ENCODE measurements around the gene RSU1.

The RSU1 gene

GRCh38 chr10:16685551-16685950, 131.7 kb downstream of the RSU1 start:
- DNase-seq (ENCODE audit: low read depth in 1 of 2, low spot score in 1 of 2), result no peak

- no peak for DNase-seq (ENCODE audit: low read depth in 1 of 2, low spot score in 1 of 2)
Observed at GRCh38 chr10:16681521-16681920, 135.7 kb downstream of the RSU1 start.

- DNase-seq (ENCODE audit: low read depth in 1 of 2, low spot score in 1 of 2), result no peak
Observed at GRCh38 chr10:16679511-16679910, 137.7 kb downstream of the RSU1 start.

- no peak for DNase-seq (ENCODE audit: low read depth in 1 of 2, low spot score in 1 of 2)
Observed at GRCh38 chr10:16675334-16675733, 141.9 kb downstream of the RSU1 start.

GRCh38 chr10:16674147-16674703, 143.0 kb downstream of the RSU1 start:
- DNase-seq (ENCODE audit: low read depth in 1 of 2, low spot score in 1 of 2), result no peak

- DNase-seq (ENCODE audit: low read depth in 1 of 2, low spot score in 1 of 2), result no peak
Observed at GRCh38 chr10:16673443-16673842, 143.8 kb downstream of the RSU1 start.

GRCh38 chr10:16663444-16663843, 153.8 kb downstream of the RSU1 start:
- no peak for DNase-seq (ENCODE audit: low read depth in 1 of 2, low spot score in 1 of 2)

- no peak for DNase-seq (ENCODE audit: low read depth in 1 of 2, low spot score in 1 of 2)
Observed at GRCh38 chr10:16662923-16663322, 154.3 kb downstream of the RSU1 start.

GRCh38 chr10:16656895-16657294, 160.3 kb downstream of the RSU1 start:
- no peak for DNase-seq (ENCODE audit: low read depth in 1 of 2, low spot score in 1 of 2)

GRCh38 chr10:16653224-16653623, 164.0 kb downstream of the RSU1 start:
- no peak for DNase-seq (ENCODE audit: low read depth in 1 of 2, low spot score in 1 of 2)

- no peak for DNase-seq (ENCODE audit: low read depth in 1 of 2, low spot score in 1 of 2)
Observed at GRCh38 chr10:16652154-16652553, 165.1 kb downstream of the RSU1 start.

GRCh38 chr10:16649757-16650156, 167.5 kb downstream of the RSU1 start:
- DNase-seq (ENCODE audit: low read depth in 1 of 2, low spot score in 1 of 2), result no peak

- DNase-seq (ENCODE audit: low read depth in 1 of 2, low spot score in 1 of 2), result no peak
Observed at GRCh38 chr10:16648366-16648765, 168.9 kb downstream of the RSU1 start.

- no peak for DNase-seq (ENCODE audit: low read depth in 1 of 2, low spot score in 1 of 2)
Observed at GRCh38 chr10:16646181-16647059, 170.8 kb downstream of the RSU1 start.

- DNase-seq (ENCODE audit: low read depth in 1 of 2, low spot score in 1 of 2), result no peak
Observed at GRCh38 chr10:16644146-16644545, 173.1 kb downstream of the RSU1 start.

GRCh38 chr10:16643502-16643901, 173.7 kb downstream of the RSU1 start:
- DNase-seq (ENCODE audit: low read depth in 1 of 2, low spot score in 1 of 2), result no peak

- no peak for DNase-seq (ENCODE audit: low read depth in 1 of 2, low spot score in 1 of 2)
Observed at GRCh38 chr10:16640153-16640552, 177.1 kb downstream of the RSU1 start.

GRCh38 chr10:16639471-16639870, 177.8 kb downstream of the RSU1 start:
- DNase-seq (ENCODE audit: low read depth in 1 of 2, low spot score in 1 of 2), result no peak

GRCh38 chr10:16632996-16633395, 184.2 kb downstream of the RSU1 start:
- no peak for DNase-seq (ENCODE audit: low read depth in 1 of 2, low spot score in 1 of 2)

- no peak for DNase-seq (ENCODE audit: low read depth in 1 of 2, low spot score in 1 of 2)
Observed at GRCh38 chr10:16626697-16627096, 190.5 kb downstream of the RSU1 start.

GRCh38 chr10:16612981-16613355, 204.3 kb downstream of the RSU1 start:
- no peak for DNase-seq (ENCODE audit: low read depth in 1 of 2, low spot score in 1 of 2)

GRCh38 chr10:16612115-16612980, 204.9 kb downstream of the RSU1 start:
- DNase-seq (ENCODE audit: low read depth in 1 of 2, low spot score in 1 of 2), result no peak
